HepG2 (cell line): ENCODE results near the gene ARID1A. TPM values are rescaled to one million over a fixed set of nuclear protein-coding genes. Genes with fewer than 3 reads are reported as not detected.

ENCODE experiments used
- ATAC-seq: fragments of 200-7000 bp; cut with Tn5 transposase; 3 replicates; pipeline ENCODE4 v1.9.1; 2020; ENCODE audit warnings: mild to moderate bottlenecking, moderate library complexity
- BruUV-seq: library from RNA; stranded (reverse); fragments of 400-500 nt; replicated peaks from 2 replicates; lab custom pipeline; 2021; lab: Mats Ljungman, UMichigan
- CTCF ChIA-PET: fragments of 300-600 bp; formaldehyde crosslinking; extraction: SDS; loops from one replicate; lab custom pipeline; 2021; ENCODE audit warnings: low total read pairs, inconsistent platforms, low intra/inter-chr PET ratio; lab: Yijun Ruan, JAX
- POLR2A ChIA-PET: fragments of 350-600 bp; sonication (Branson Sonifier 250); formaldehyde crosslinking; loops from one replicate; lab custom pipeline; 2020; ENCODE audit warnings: antibody characterized with exemption, inconsistent platforms; lab: Yijun Ruan, JAX
- DNase-seq: peaks from one replicate; pipeline ENCODE4 v3.0.0-alpha.2; 2015; ENCODE audit warnings: low spot score
- FAIRE-seq: peaks from 3 replicates; lab custom pipeline; 2011; peaks lifted over from hg19 to GRCh38; lab: Jason Lieb, UNC
- H2AFZ ChIP-seq: one replicate; pipeline ENCODE4 v1.6.1; 2011; ENCODE audit warnings: low read length, inconsistent platforms
- H3K27ac ChIP-seq: fragments of 300-600 bp; 3 replicates; pipeline ENCODE4 v1.8.0; 2011; ENCODE audit warnings: mixed run types, mild to moderate bottlenecking, mixed read lengths, low read length, inconsistent platforms; ENCODE audit not compliant: insufficient read depth; ENCODE audit errors: extremely low read length
- H3K27me3 ChIP-seq, 2 experiments: fragments of 200-600 bp in 1 of 2; 2 replicates in 1 of 2; 3 replicates in 1 of 2; pipeline versions ENCODE4 v1.6.0 to v1.8.0; 2011; ENCODE audit warnings: low read length in 2 of 2, mild to moderate bottlenecking in 2 of 2, moderate library complexity in 2 of 2, inconsistent platforms in 1 of 2; ENCODE audit not compliant: insufficient read depth in 2 of 2, control insufficient read depth in 1 of 2
- H3K36me3 ChIP-seq, 2 experiments: fragments of 200-600 bp in 1 of 2; replicated peaks in 1 of 2; 2 replicates in 1 of 2; 3 replicates in 1 of 2; pipeline versions ENCODE4 v1.5.1 to v1.8.0; 2011; ENCODE audit warnings: low read length in 2 of 2, inconsistent platforms in 1 of 2; ENCODE audit not compliant: insufficient read depth in 2 of 2, control insufficient read depth in 1 of 2
- H3K4me1 ChIP-seq: 2 replicates; pipeline ENCODE4 v1.5.1; 2012; ENCODE audit warnings: low read length, inconsistent platforms; ENCODE audit not compliant: insufficient read depth
- H3K4me2 ChIP-seq: 2 replicates; pipeline ENCODE4 v1.6.0; 2011; ENCODE audit warnings: low read depth, low read length, inconsistent platforms
- H3K4me3 ChIP-seq, 3 experiments: fragments of 200-600 bp in 1 of 3; sonication (generic), shearing (Covaris generic) in 1 of 3; replicated peaks in 1 of 3; 2 replicates each; pipeline ENCODE4 v1.5.1; 2011 to 2016; ENCODE audit warnings: low read length in 3 of 3, inconsistent platforms in 2 of 3, low read depth in 2 of 3, mild to moderate bottlenecking in 2 of 3, control low read depth in 1 of 3, mixed read lengths in 1 of 3; ENCODE audit not compliant: insufficient read depth in 1 of 3
- H3K79me2 ChIP-seq: one replicate; pipeline ENCODE4 v1.6.1; 2011; ENCODE audit warnings: low read length, inconsistent platforms; ENCODE audit not compliant: insufficient read depth
- H3K9ac ChIP-seq: 2 replicates; pipeline ENCODE4 v1.6.0; 2011; ENCODE audit warnings: mild to moderate bottlenecking, low read depth, low read length, inconsistent platforms; ENCODE audit not compliant: insufficient read depth
- H3K9me3 ChIP-seq: 2 replicates; pipeline ENCODE4 v1.5.1; 2012; ENCODE audit warnings: mild to moderate bottlenecking, low read length
- H4K20me1 ChIP-seq: 2 replicates; pipeline ENCODE4 v1.6.0; 2011; ENCODE audit warnings: inconsistent platforms, mild to moderate bottlenecking, low read length, moderate library complexity; ENCODE audit not compliant: insufficient read depth
- ATF7-NPFF ChIP-seq: sonication (generic); formaldehyde crosslinking; IDR thresholded peaks from 2 replicates; pipeline ENCODE4 v1.8.1; 2023; ENCODE audit warnings: mild to moderate bottlenecking, low read depth, missing genetic modification reagents, moderate library complexity
- KLF16 ChIP-seq, 2 experiments: sonication (generic) in 1 of 2; formaldehyde crosslinking in 1 of 2; IDR thresholded peaks; 2 replicates each; pipeline versions ENCODE4 v1.6.1 to v1.8.0; 2016 to 2023; ENCODE audit warnings: missing genetic modification reagents in 2 of 2, missing compliant biosample characterization in 1 of 2
- NFE2L2 ChIP-seq: fragments of 150-350 bp; IDR thresholded peaks from 2 replicates; pipeline ENCODE4 v1.6.1; 2014; ENCODE audit warnings: low read length
- SALL2 ChIP-seq: sonication (generic); formaldehyde crosslinking; IDR thresholded peaks from 2 replicates; pipeline ENCODE4 v1.8.1; 2023; ENCODE audit warnings: mild to moderate bottlenecking, missing genetic modification reagents, inconsistent platforms
- SMARCC2 ChIP-seq: fragments of 450-650 bp; IDR thresholded peaks from 2 replicates; pipeline ENCODE4 v1.6.1; 2017; ENCODE audit warnings: antibody characterized with exemption, mild to moderate bottlenecking
- ZNF205 ChIP-seq: IDR thresholded peaks from 2 replicates; pipeline ENCODE4 v1.6.1; 2018; ENCODE audit warnings: missing biosample characterization, missing genetic modification reagents
- ZNF607 ChIP-seq: sonication (generic); formaldehyde crosslinking; IDR thresholded peaks from 2 replicates; pipeline ENCODE4 v1.5.1; 2020; ENCODE audit warnings: missing genetic modification reagents, mild to moderate bottlenecking, borderline replicate concordance
- ZNF841 ChIP-seq: sonication (generic); formaldehyde crosslinking; IDR thresholded peaks from 2 replicates; pipeline ENCODE4 v1.8.1; 2023; ENCODE audit warnings: missing genetic modification reagents, borderline replicate concordance
- WGBS: methylation state at CpG from one replicate; pipeline ENCODE4 v1.1.6; 2017; ENCODE audit warnings: low lambda C conversion rate; 5-methylcytosine and 5-hydroxymethylcytosine counted together
- in situ Hi-C: cut with HindIII; loops from 2 replicates; pipeline ENCODE4 v1.10.0; 2017; ENCODE audit warnings: low pct_unique_long_range_greater_than_20kb; ENCODE audit not compliant: extremely low pct_ligation_motif_present
- intact Hi-C: fragments of 100-400 bp; cut with micrococcal nuclease; formaldehyde crosslinking; loops from one replicate; pipeline ENCODE4 v1.10.0; 2022; ENCODE audit not compliant: unreplicated experiment
- polyA plus RNA-seq, 8 experiments: library from polyadenylated mRNA; depleted of rRNA in 3 of 8; stranded (reverse) in 7 of 8; unstranded in 1 of 8; fragments of >200 nt; fragmentation: Illumina TruSeq in 4 of 8; extraction: Trizol in 4 of 8; gene quantifications; 2 replicates each; pipeline versions ENCODE4 v1.2.1 to v1.2.3, GENCODE V29; 2011 to 2016; ENCODE audit warnings: low read depth in 4 of 8, missing spikeins in 1 of 8, mixed read lengths in 1 of 8; ENCODE audit not compliant: insufficient read depth in 1 of 8
- total RNA-seq, 5 experiments: library from RNA; depleted of rRNA; stranded (reverse); fragments of >200 nt; fragmentation: Illumina TruSeq; extraction: Trizol; gene quantifications; 2 replicates each; pipeline ENCODE4 v1.2.3, GENCODE V29; 2016; ENCODE audit warnings: low read depth in 1 of 5
- TF ChIP-seq, protein P1 (sequence below): IDR thresholded peaks from 2 replicates; pipeline ENCODE4 v1.6.1; 2012; ENCODE audit warnings: low read depth, low read length, improper control_type of control experiment

ARID1A gene
- total and polyA plus RNA-seq, 2 of the 13 experiments (the other 11 are each of a cell fraction or from before 2014, with no cell fraction given) = 11.9 to 15.9 TPM

- ChIA-PET POLR2A (no interaction called here), CTCF (no interaction called here)
- Histone ChIP-seq H3K27ac (no peak overlapping the region), H3K4me1 (no peaks in the 10 kb centered on the region), H3K4me2 (no peak overlapping the region), H4K20me1 (0 out of 2 replicates have a peak, but pooled peaks cover 6% of the 10 kb centered on the region), H3K36me3 (peaks cover 18 to 89% of the 10 kb centered on the region in 2 experiments), H3K27me3 (no peaks in the 10 kb centered on the region), H3K9ac (no peak overlapping the region), H3K79me2 (peaks cover 29% of the 10 kb centered on the region), H2AFZ (no peak overlapping the region), H3K9me3 (no peaks in the 10 kb centered on the region), H3K4me3 (no peak overlapping the region)
- no peak for TF ChIP-seq KLF16 (CRISPR knock-in tag; IDR thresholded peaks at IDR 0.05)
- no peak for TF ChIP-seq ATF7-NPFF
- TF ChIP-seq, protein P1, sequence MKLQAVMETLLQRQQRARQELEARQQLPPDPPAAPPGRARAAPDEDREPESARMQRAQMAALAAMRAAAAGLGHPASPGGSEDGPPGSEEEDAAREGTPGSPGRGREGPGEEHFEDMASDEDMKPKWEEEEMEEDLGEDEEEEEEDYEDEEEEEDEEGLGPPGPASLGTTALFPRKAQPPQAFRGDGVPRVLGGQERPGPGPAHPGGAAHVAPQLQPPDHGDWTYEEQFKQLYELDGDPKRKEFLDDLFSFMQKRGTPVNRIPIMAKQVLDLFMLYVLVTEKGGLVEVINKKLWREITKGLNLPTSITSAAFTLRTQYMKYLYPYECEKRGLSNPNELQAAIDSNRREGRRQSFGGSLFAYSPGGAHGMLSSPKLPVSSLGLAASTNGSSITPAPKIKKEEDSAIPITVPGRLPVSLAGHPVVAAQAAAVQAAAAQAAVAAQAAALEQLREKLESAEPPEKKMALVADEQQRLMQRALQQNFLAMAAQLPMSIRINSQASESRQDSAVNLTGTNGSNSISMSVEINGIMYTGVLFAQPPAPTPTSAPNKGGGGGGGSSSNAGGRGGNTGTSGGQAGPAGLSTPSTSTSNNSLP = no peak
- no peak for TF ChIP-seq ZNF841
- TF ChIP-seq SALL2 = no peak
- TF ChIP-seq NFE2L2 = no peak
- TF ChIP-seq ZNF205 = no peak
- no peak for TF ChIP-seq SMARCC2
- TF ChIP-seq ZNF607 (CRISPR knock-in tag) = no peak
- BruUV-seq = no TSS peak
- 100% methylated on average over 1 of the region's 1 CpG for WGBS
- ATAC-seq (no peak), DNase-seq (no peak), FAIRE-seq (no peak)
- intact Hi-C loops = no loop called here
- in situ Hi-C loops = no loop called here
These were observed 54.6 kb downstream of the ARID1A start for GRCh38 chr1:26750428-26750827.
